HG02973 (cell line): ENCODE measurements around the gene LPCAT1.
"Not testable (repeated sequence)": the region's sequence is repeated elsewhere in the genome, so short reads cannot be mapped to it uniquely, and the experiment has no call there.

Experiments
- ATAC-seq: cut with Tn5 transposase; IDR thresholded peaks from one replicate; pipeline ENCODE4 v1.9.1; 2021; ENCODE audit warnings: moderate library complexity; ENCODE audit not compliant: unreplicated experiment

The LPCAT1 gene

GRCh38 chr5:1431021-1431811, 92.5 kb downstream of the LPCAT1 start:
- no peak for ATAC-seq

- no peak for ATAC-seq
Measured at GRCh38 chr5:1430121-1430795, 93.5 kb downstream of the LPCAT1 start.

GRCh38 chr5:1429496-1429895, 94.3 kb downstream of the LPCAT1 start:
- no peak for ATAC-seq

- no peak for ATAC-seq
Measured at GRCh38 chr5:1429066-1429465, 94.7 kb downstream of the LPCAT1 start.

- ATAC-seq = no peak
Measured at GRCh38 chr5:1428107-1428506, 95.7 kb downstream of the LPCAT1 start.

- no peak for ATAC-seq
Measured at GRCh38 chr5:1424716-1425115, 99.0 kb downstream of the LPCAT1 start.

- no peak for ATAC-seq
Measured at GRCh38 chr5:1423901-1424603, 99.7 kb downstream of the LPCAT1 start.

- ATAC-seq = not testable (repeated sequence)
Measured at GRCh38 chr5:1422522-1422921, 101.2 kb downstream of the LPCAT1 start.

- no peak for ATAC-seq
Measured at GRCh38 chr5:1421521-1422341, 102.0 kb downstream of the LPCAT1 start.

- ATAC-seq = no peak
Measured at GRCh38 chr5:1420211-1421195, 103.3 kb downstream of the LPCAT1 start.

GRCh38 chr5:1419476-1420210, 104.1 kb downstream of the LPCAT1 start:
- ATAC-seq = no peak

GRCh38 chr5:1418921-1419280, 104.9 kb downstream of the LPCAT1 start:
- no peak for ATAC-seq

GRCh38 chr5:1418238-1418920, 105.4 kb downstream of the LPCAT1 start:
- ATAC-seq = no peak

GRCh38 chr5:1417586-1418225, 106.1 kb downstream of the LPCAT1 start:
- no peak for ATAC-seq

- no peak for ATAC-seq
Measured at GRCh38 chr5:1416856-1417469, 106.8 kb downstream of the LPCAT1 start.

GRCh38 chr5:1415626-1416360, 108.0 kb downstream of the LPCAT1 start:
- ATAC-seq = no peak

GRCh38 chr5:1415059-1415425, 108.7 kb downstream of the LPCAT1 start:
- ATAC-seq = no peak
